Measurements from ENCODE around the gene PEX11G.

DNA sequence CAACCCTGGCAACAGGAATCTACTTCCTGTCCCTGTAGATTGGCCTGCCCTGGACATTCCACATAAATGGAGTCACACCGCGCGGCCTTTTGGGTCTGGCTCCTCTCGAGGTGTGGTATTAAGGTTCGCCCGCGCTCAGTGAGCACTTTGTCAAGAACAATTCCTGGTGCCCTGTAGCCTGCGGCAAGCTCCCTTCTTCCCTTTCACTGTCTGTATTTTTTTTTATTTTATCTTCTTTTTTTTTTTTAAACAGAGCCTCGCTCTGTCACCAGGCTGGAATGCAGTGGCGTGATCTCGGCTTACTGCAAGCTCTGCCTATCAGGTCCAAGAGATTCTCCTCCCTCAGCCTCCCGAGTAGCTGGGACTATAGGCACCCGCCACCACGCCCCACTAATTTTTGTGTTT, 28.3 kb downstream of the PEX11G start:
- no peak for TF ChIP-seq RARB (CRISPR knock-in tag; IDR thresholded peaks at IDR 0.05)
- TF ChIP-seq, protein P1, sequence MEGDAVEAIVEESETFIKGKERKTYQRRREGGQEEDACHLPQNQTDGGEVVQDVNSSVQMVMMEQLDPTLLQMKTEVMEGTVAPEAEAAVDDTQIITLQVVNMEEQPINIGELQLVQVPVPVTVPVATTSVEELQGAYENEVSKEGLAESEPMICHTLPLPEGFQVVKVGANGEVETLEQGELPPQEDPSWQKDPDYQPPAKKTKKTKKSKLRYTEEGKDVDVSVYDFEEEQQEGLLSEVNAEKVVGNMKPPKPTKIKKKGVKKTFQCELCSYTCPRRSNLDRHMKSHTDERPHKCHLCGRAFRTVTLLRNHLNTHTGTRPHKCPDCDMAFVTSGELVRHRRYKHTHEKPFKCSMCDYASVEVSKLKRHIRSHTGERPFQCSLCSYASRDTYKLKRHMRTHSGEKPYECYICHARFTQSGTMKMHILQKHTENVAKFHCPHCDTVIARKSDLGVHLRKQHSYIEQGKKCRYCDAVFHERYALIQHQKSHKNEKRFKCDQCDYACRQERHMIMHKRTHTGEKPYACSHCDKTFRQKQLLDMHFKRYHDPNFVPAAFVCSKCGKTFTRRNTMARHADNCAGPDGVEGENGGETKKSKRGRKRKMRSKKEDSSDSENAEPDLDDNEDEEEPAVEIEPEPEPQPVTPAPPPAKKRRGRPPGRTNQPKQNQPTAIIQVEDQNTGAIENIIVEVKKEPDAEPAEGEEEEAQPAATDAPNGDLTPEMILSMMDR (IDR thresholded peaks at IDR 0.05): no peak
